Left lung (tissue), 10 donors: Measurements from ENCODE around the gene TNFSF13B. TPM values are rescaled to one million over a fixed set of nuclear protein-coding genes. Genes with fewer than 3 reads are reported as not detected.

ENCODE experiments used
- ATAC-seq: fragments of 200-7000 bp; cut with Tn5 transposase; one replicate; pipeline ENCODE4 v1.9.1; 2020; ENCODE audit warnings: moderate library complexity
- DNase-seq, 4 donors: peaks; one replicate each; pipeline ENCODE4 v3.0.0-alpha.2; 2013 to 2020
- H3K27ac ChIP-seq, 2 donors: fragments of 200-600 bp; sonication (generic) in 1 of 2; one replicate each; pipeline versions ENCODE4 v1.5.0 to v1.8.0; 2020 to 2021
- H3K27me3 ChIP-seq, 2 donors: fragments of 200-600 bp; sonication (generic) in 1 of 2; one replicate each; pipeline versions ENCODE4 v1.5.0 to v1.8.0; 2020 to 2021
- H3K36me3 ChIP-seq, 2 donors: fragments of 200-600 bp; sonication (generic) in 1 of 2; one replicate each; pipeline versions ENCODE4 v1.5.0 to v1.8.0; 2020 to 2021
- H3K4me1 ChIP-seq, 2 donors: fragments of 200-600 bp; one replicate each; pipeline ENCODE4 v1.8.0; 2021
- H3K4me3 ChIP-seq, 2 donors: fragments of 200-600 bp; sonication (generic) in 1 of 2; one replicate each; pipeline versions ENCODE4 v1.5.0 to v1.8.0; 2020 to 2021; ENCODE audit warnings: mild to moderate bottlenecking in 1 of 2
- H3K9me3 ChIP-seq, 2 donors: fragments of 200-600 bp; sonication (generic) in 1 of 2; one replicate each; pipeline versions ENCODE4 v1.5.0 to v1.8.0; 2020 to 2021
- intact Hi-C, 2 donors: fragments of 100-400 bp; cut with DNase I; formaldehyde crosslinking; loops; one replicate each; pipeline versions ENCODE4 v1.11.2 to v1.14.2; 2022
- polyA plus RNA-seq, 6 donors: library from polyadenylated mRNA; unstranded; fragments of 120-200 nt; gene quantifications; one replicate each; pipeline ENCODE4 v1.2.1, GENCODE V29; 2013; ENCODE audit not compliant: insufficient read length in 6 of 6
- total RNA-seq, 2 donors: library from RNA; stranded (reverse); fragmentation: NEBNext Ultra II Directional; extraction: Animal tissue kit (Norgen Biotek cat#: 25700); gene quantifications; one replicate each; pipeline ENCODE4 v1.2.1, GENCODE V29; 2021
- TF ChIP-seq, protein P1 (sequence below), 2 donors: fragments of 200-600 bp; sonication (generic) in 1 of 2; IDR thresholded peaks; one replicate each; pipeline versions ENCODE4 v1.5.0 to v1.8.0; 2021; ENCODE audit warnings: antibody characterized with exemption in 2 of 2
- donor health status: DM: no; HTN: yes; CAD: no.
- donor health status: DM: no; HTN: no; CAD: no.

The TNFSF13B gene
- total and polyA plus RNA-seq, 8 donors: 4.1 to 20.1 (median 7.5) TPM

DNA sequence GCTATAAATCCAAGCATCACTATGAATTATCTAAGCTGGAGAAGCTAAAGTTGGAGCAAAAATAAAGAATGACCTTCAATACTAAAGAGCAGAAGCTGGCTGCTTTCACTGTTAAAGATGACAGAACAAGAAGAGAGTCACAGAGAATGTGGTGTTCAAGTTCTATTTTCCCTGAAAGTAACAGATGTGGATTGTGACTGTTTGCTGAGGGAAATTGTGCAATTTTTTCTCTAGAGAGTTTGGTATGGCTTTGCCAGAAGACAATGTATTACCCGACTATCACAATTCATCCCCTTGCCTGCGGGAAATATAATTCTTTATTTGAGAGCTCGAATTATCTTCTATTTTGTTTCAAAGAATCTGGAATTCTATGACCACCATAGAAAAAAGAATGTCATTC lies 83.1 kb downstream of the TNFSF13B start:
- DNase-seq (peak in 2 of 4 donors; percentile 3 to 8), ATAC-seq (peak; percentile 24)
- Histone ChIP-seq H3K9me3 (no peaks in the 10 kb centered on the region), H3K27me3 (no peaks in the 10 kb centered on the region), H3K27ac (no peak overlapping the region), H3K4me1 (no peaks in the 10 kb centered on the region), H3K4me3 (no peak overlapping the region), H3K36me3 (no peaks in the 10 kb centered on the region)
- TF ChIP-seq, protein P1, sequence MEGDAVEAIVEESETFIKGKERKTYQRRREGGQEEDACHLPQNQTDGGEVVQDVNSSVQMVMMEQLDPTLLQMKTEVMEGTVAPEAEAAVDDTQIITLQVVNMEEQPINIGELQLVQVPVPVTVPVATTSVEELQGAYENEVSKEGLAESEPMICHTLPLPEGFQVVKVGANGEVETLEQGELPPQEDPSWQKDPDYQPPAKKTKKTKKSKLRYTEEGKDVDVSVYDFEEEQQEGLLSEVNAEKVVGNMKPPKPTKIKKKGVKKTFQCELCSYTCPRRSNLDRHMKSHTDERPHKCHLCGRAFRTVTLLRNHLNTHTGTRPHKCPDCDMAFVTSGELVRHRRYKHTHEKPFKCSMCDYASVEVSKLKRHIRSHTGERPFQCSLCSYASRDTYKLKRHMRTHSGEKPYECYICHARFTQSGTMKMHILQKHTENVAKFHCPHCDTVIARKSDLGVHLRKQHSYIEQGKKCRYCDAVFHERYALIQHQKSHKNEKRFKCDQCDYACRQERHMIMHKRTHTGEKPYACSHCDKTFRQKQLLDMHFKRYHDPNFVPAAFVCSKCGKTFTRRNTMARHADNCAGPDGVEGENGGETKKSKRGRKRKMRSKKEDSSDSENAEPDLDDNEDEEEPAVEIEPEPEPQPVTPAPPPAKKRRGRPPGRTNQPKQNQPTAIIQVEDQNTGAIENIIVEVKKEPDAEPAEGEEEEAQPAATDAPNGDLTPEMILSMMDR (IDR thresholded peaks at IDR 0.05): no peak
- intact Hi-C loops: no loop called here

DNA sequence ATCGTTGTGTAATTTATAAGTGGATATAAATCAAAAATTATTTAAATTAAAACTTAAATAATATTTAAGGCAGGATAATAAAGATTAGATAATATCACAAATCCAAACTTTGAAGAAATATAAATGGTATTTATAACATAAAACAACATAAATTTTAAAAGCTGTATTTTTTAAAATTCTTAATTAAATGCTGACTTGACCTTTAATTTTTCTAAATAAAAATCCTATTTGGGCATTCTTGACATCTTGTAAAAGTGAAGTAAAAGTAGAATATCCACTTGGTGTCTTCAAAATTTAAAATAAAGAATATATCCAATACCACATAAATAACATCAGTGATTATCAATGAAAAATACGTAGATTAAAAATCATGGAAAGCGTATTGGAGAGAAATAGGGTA lies 87.7 kb downstream of the TNFSF13B start:
- H3K4me3 ChIP-seq: no peak overlapping the region
- no peaks in the 10 kb centered on the region for H3K9me3 ChIP-seq
- DNase-seq (no peak), ATAC-seq (no peak)
- no peaks in the 10 kb centered on the region for H3K36me3 ChIP-seq
- no peaks in the 10 kb centered on the region for H3K27me3 ChIP-seq
- no peaks in the 10 kb centered on the region for H3K4me1 ChIP-seq
- no peak overlapping the region for H3K27ac ChIP-seq
- intact Hi-C loops: no loop called here
- TF ChIP-seq, protein P1 (IDR thresholded peaks at IDR 0.05): no peak

Other genes starting within 250 kb of the TNFSF13B start
- gene LIG4, start 54.2 kb upstream of the TNFSF13B start, total RNA-seq: 10 to 100 TPM; 12.1 to 12.4 TPM
- 10 to 100 TPM; 10.7 to 14.1 (median 13.5) TPM for gene LIG4, start 54.2 kb upstream of the TNFSF13B start, polyA plus RNA-seq
- 10 to 100 TPM in 1 of 2 donors, 1 to 10 TPM in 1; 9.7 to 12.1 TPM for gene ABHD13, start 51.3 kb upstream of the TNFSF13B start, total RNA-seq
- 10 to 100 TPM; 13.2 to 15.5 (median 13.7) TPM for gene ABHD13, start 51.3 kb upstream of the TNFSF13B start, polyA plus RNA-seq